Measurements from ENCODE around the gene GATAD2A. TPM values are rescaled to one million over a fixed set of nuclear protein-coding genes. Genes with fewer than 3 reads are reported as not detected.

The GATAD2A gene
- total and polyA plus RNA-seq, 2 of the 13 experiments (the other 11 are each of a cell fraction or from before 2014, with no cell fraction given): 16.8 to 28.6 TPM

- TF ChIP-seq PAXIP1 (CRISPR knock-in tag; conservative IDR thresholded peaks at IDR 0.05): no peak
- TF ChIP-seq ZBTB7A (CRISPR knock-in tag; IDR thresholded peaks at IDR 0.05): no peak
- no peak for TF ChIP-seq ZNF512 (CRISPR knock-in tag; IDR thresholded peaks at IDR 0.05)
- no peak for TF ChIP-seq DPF2 (CRISPR knock-in tag; IDR thresholded peaks at IDR 0.05; ENCODE audit: borderline replicate concordance, low read depth)
- TF ChIP-seq SMYD3 (CRISPR knock-in tag; IDR thresholded peaks at IDR 0.05): peak; percentile 67; the same call in 1 of the 2 replicates
- TF ChIP-seq ZNF646 (CRISPR knock-in tag; IDR thresholded peaks at IDR 0.05): no peak
- TF ChIP-seq NFIB (CRISPR knock-in tag; IDR thresholded peaks at IDR 0.05; ENCODE audit: borderline replicate concordance): no peak
- peak; percentile 82 for TF ChIP-seq ZKSCAN1 (IDR thresholded peaks at IDR 0.05; ENCODE audit: low read length)
- TF ChIP-seq MAZ (IDR thresholded peaks at IDR 0.05; ENCODE audit: borderline replicate concordance, low read depth, low read length): no peak
- peak; percentile 27; the same call in 1 of the 2 replicates for TF ChIP-seq MAZ (CRISPR knock-in tag; IDR thresholded peaks at IDR 0.05; ENCODE audit: low read depth)
- TF ChIP-seq ZNF780A (CRISPR knock-in tag; IDR thresholded peaks at IDR 0.05): no peak
- peak; percentile 70 for TF ChIP-seq CTCF (CRISPR knock-in tag; IDR thresholded peaks at IDR 0.05)
- TF ChIP-seq ZNF556 (CRISPR knock-in tag; IDR thresholded peaks at IDR 0.05; ENCODE audit: borderline replicate concordance): no peak
- no peak for TF ChIP-seq MIER2 (CRISPR knock-in tag; IDR thresholded peaks at IDR 0.05)
- TF ChIP-seq MBNL3 (CRISPR knock-in tag; conservative IDR thresholded peaks at IDR 0.05): no peak
Measured at GRCh38 chr19:19406878-19407632, 1.6 kb downstream of the GATAD2A start (continued).
